MCF 10A (cell line): ENCODE results near the gene ZSCAN22. TPM values are rescaled to one million over a fixed set of nuclear protein-coding genes. Genes with fewer than 3 reads are reported as not detected.
A peak's percentile ranks its signal among the peaks of the same experiment; 100 is the strongest.

Experiments used
- BruUV-seq: library from RNA; stranded (reverse); fragments of 400-500 nt; replicated peaks from 2 replicates; lab custom pipeline; 2021; lab: Mats Ljungman, UMichigan
- CTCF ChIA-PET: fragments of 300-600 bp; sonication (Branson Sonifier 250); formaldehyde crosslinking; extraction: SDS; loops from one replicate; lab custom pipeline; 2021; ENCODE audit warnings: antibody characterized with exemption, inconsistent platforms; lab: Yijun Ruan, JAX
- POLR2A ChIA-PET: fragments of 300-600, 350-650 bp; sonication (Branson Sonifier 250); formaldehyde crosslinking; extraction: SDS; loops from one replicate; lab custom pipeline; 2020; ENCODE audit warnings: antibody characterized with exemption, inconsistent platforms; lab: Yijun Ruan, JAX
- DNase-seq: peaks from one replicate; pipeline ENCODE4 v3.0.0-alpha.2; 2018; ENCODE audit not compliant: unreplicated experiment
- H3K27ac Mint-ChIP-seq: one replicate; pipeline ENCODE4 v1.8.0; 2022; ENCODE audit warnings: mild to moderate bottlenecking, low read depth, mixed read lengths; ENCODE audit not compliant: unreplicated experiment
- H3K27me3 Mint-ChIP-seq: one replicate; pipeline ENCODE4 v1.8.0; 2022; ENCODE audit warnings: mixed read lengths; ENCODE audit not compliant: insufficient read depth, unreplicated experiment
- H3K36me3 Mint-ChIP-seq: one replicate; pipeline ENCODE4 v1.8.0; 2022; ENCODE audit warnings: mild to moderate bottlenecking, moderate library complexity, mixed read lengths; ENCODE audit not compliant: insufficient read depth, unreplicated experiment
- H3K4me1 Mint-ChIP-seq: one replicate; pipeline ENCODE4 v1.8.0; 2022; ENCODE audit warnings: mixed read lengths; ENCODE audit not compliant: insufficient read depth, unreplicated experiment
- H3K4me3 Mint-ChIP-seq: one replicate; pipeline ENCODE4 v1.8.0; 2022; ENCODE audit warnings: mild to moderate bottlenecking, moderate library complexity, mixed read lengths; ENCODE audit not compliant: unreplicated experiment
- H3K9me3 Mint-ChIP-seq: one replicate; pipeline ENCODE4 v1.8.0; 2022; ENCODE audit warnings: mixed read lengths; ENCODE audit not compliant: unreplicated experiment
- intact Hi-C: fragments of 100-400 bp; cut with micrococcal nuclease; formaldehyde crosslinking; loops from 2 replicates; pipeline ENCODE4 v1.14.1; 2022
- total RNA-seq: library from RNA; stranded (reverse); gene quantifications from 2 replicates; pipeline ENCODE4 v1.2.3, GENCODE V29; 2022
- TF ChIP-seq, protein P1 (sequence below): fragments of 200-600 bp; IDR thresholded peaks from one replicate; pipeline ENCODE4 v1.8.0; 2022; ENCODE audit warnings: antibody characterized with exemption, mild to moderate bottlenecking; ENCODE audit not compliant: unreplicated experiment

ZSCAN22 gene
- total RNA-seq, 1 experiment from 2014 or later: 3.8 TPM

DNA sequence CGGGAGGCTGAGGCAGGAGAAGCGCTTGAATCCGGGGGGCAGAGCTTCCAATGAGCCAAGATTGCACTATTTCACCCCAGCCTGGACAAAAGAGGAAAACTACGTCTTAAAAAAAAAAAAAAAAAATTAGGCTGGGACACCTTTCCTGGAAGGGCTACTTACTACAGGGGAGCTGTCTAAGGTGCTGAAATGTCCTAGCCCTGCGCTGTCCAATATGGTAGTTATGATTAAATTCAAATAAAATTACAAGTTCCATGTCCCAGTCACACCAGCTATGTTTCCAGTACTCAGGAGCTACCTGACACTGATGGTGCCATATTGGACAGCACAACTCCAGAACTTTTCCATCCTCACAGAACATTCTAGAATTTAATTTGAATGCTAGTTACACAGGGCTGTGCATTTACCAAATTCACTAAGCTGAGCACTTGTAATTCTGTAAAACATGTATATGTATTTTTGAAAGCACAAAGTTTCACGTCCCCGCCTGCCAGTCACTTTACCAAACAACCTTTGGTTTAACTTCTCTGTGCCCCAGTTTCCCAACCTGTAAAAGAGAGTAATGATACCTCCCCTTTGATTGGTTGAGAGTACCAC, 9.2 kb upstream of the ZSCAN22 start:
- Mint-ChIP-seq H3K4me3 (no peak overlapping the region), H3K36me3 (peaks cover 30% of the 10 kb centered on the region), H3K27ac (no peak overlapping the region), H3K9me3 (no peaks in the 10 kb centered on the region), H3K27me3 (no peaks in the 10 kb centered on the region), H3K4me1 (no peaks in the 10 kb centered on the region)
- TF ChIP-seq, protein P1, sequence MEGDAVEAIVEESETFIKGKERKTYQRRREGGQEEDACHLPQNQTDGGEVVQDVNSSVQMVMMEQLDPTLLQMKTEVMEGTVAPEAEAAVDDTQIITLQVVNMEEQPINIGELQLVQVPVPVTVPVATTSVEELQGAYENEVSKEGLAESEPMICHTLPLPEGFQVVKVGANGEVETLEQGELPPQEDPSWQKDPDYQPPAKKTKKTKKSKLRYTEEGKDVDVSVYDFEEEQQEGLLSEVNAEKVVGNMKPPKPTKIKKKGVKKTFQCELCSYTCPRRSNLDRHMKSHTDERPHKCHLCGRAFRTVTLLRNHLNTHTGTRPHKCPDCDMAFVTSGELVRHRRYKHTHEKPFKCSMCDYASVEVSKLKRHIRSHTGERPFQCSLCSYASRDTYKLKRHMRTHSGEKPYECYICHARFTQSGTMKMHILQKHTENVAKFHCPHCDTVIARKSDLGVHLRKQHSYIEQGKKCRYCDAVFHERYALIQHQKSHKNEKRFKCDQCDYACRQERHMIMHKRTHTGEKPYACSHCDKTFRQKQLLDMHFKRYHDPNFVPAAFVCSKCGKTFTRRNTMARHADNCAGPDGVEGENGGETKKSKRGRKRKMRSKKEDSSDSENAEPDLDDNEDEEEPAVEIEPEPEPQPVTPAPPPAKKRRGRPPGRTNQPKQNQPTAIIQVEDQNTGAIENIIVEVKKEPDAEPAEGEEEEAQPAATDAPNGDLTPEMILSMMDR: no peak
- intact Hi-C loops: no loop called here
- CTCF ChIA-PET: interaction anchor here (0.6 to 1.2 kb wide), 3 partner anchors 13 to 45 kb away, joined by 3 to 4 read pairs (median 3); partner anchors contain the start of gene ZNF497
- POLR2A ChIA-PET: interaction anchor here (0.6 to 2.7 kb wide), 3 partner anchors 9 to 1898 kb away, joined by 3 to 12 read pairs (median 3); partner anchors contain the start of genes ZNF419 and ZSCAN22
- BruUV-seq: no TSS peak
- DNase-seq: peak; percentile 54

DNA sequence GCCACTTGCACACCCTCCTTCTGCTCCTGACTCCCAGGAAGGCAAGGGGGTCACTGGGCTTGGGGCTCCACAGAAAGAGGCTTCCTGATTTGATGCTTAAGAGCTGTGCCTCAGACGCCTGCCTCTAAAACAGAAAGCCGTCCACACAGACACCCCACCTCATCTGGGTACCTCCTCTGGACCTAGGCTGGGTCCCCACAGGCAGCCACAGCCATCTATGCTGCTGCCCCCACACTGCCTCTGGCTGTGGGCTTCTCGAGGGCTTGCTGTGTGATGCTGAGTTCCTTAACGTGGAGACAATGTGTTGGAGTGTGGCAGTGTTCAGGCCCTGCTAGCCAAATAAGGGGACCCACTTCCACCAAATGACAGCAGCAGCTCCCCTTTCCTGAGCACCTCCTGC, 8.5 kb upstream of the ZSCAN22 start:
- ChIA-PET CTCF (interaction anchor here (0.5 to 1.1 kb wide), 2 partner anchors 12 to 55 kb away, joined by 3 to 4 read pairs; no protein-coding TSS in a partner anchor), POLR2A (interaction anchor here (1.0 to 2.7 kb wide), 4 partner anchors 8 to 180 kb away, joined by 3 to 12 read pairs (median 6); partner anchors contain the start of genes ERVK3-1, ZNF497 and ZSCAN22)
- BruUV-seq: no TSS peak
- Mint-ChIP-seq H3K36me3 (peaks cover 23% of the 10 kb centered on the region), H3K27ac (no peak overlapping the region), H3K27me3 (no peaks in the 10 kb centered on the region), H3K4me1 (no peaks in the 10 kb centered on the region), H3K4me3 (no peak overlapping the region), H3K9me3 (no peaks in the 10 kb centered on the region)
- DNase-seq: no peak
- intact Hi-C loops: no loop called here
- TF ChIP-seq, protein P1: no peak

DNA sequence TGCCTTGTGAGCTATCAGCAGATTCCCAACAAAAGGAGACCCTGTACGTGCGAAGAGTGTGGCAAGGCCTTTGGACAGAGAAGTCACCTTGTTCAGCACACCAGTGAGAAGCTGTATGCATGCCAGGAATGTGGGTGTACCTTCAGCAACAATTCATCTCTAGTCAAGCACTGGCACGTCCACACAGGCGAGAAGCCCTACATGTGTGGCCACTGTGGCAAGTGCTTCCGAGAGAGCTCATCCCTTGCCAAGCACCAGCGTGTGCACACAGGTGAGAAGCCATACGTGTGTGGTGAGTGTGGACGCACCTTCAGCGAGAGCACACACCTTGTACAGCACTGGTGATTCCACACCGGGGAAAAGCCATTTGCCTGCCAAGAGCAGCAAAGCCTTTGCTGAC, 7.6 kb upstream of the ZSCAN22 start:
- BruUV-seq: no TSS peak
- ChIA-PET POLR2A (interaction anchor here (0.7 to 1.4 kb wide), 5 partner anchors 14 to 179 kb away, joined by 3 to 7 read pairs (median 3); partner anchors contain the start of genes ERVK3-1 and ZNF497), CTCF (interaction anchor here (0.6 kb wide), 1 partner anchor 112 kb away, joined by 3 read pairs; no protein-coding TSS in a partner anchor)

More for the DNA sequence above, 7.6 kb upstream of the ZSCAN22 start:
- DNase-seq: no peak
- H3K27ac Mint-ChIP-seq: no peak overlapping the region
- TF ChIP-seq, protein P1: no peak
- H3K27me3 Mint-ChIP-seq: no peaks in the 10 kb centered on the region
- no peaks in the 10 kb centered on the region for H3K4me1 Mint-ChIP-seq
- no peaks in the 10 kb centered on the region for H3K9me3 Mint-ChIP-seq
- H3K36me3 Mint-ChIP-seq: peaks cover 13% of the 10 kb centered on the region
- no peak overlapping the region for H3K4me3 Mint-ChIP-seq
- intact Hi-C loops: no loop called here
